HG03520 (cell line): Measurements from ENCODE around the gene LHFPL3.

ENCODE experiments used
- ATAC-seq: cut with Tn5 transposase; IDR thresholded peaks from one replicate; pipeline ENCODE4 v1.9.1; 2021; ENCODE audit warnings: mild to moderate bottlenecking, moderate library complexity; ENCODE audit not compliant: unreplicated experiment

Gene LHFPL3

GRCh38 chr7:104367926-104368325 is 39.5 kb downstream of the LHFPL3 start:
- no peak for ATAC-seq

GRCh38 chr7:104371216-104371979 is 43.0 kb downstream of the LHFPL3 start:
- ATAC-seq = no peak

GRCh38 chr7:104371980-104372357 is 43.6 kb downstream of the LHFPL3 start:
- ATAC-seq = no peak

GRCh38 chr7:104382616-104383015 is 54.2 kb downstream of the LHFPL3 start:
- no peak for ATAC-seq

- ATAC-seq = no peak
Observed at GRCh38 chr7:104386943-104387342, 58.5 kb downstream of the LHFPL3 start.

- no peak for ATAC-seq
Observed at GRCh38 chr7:104388222-104388621, 59.8 kb downstream of the LHFPL3 start.

- ATAC-seq = no peak
Observed at GRCh38 chr7:104395162-104395561, 66.8 kb downstream of the LHFPL3 start.

- no peak for ATAC-seq
Observed at GRCh38 chr7:104397442-104397841, 69.0 kb downstream of the LHFPL3 start.

- ATAC-seq = no peak
Observed at GRCh38 chr7:104408371-104408770, 80.0 kb downstream of the LHFPL3 start.

- ATAC-seq = no peak
Observed at GRCh38 chr7:104410742-104411141, 82.3 kb downstream of the LHFPL3 start.

- no peak for ATAC-seq
Observed at GRCh38 chr7:104412911-104413310, 84.5 kb downstream of the LHFPL3 start.

GRCh38 chr7:104414216-104414615 is 85.8 kb downstream of the LHFPL3 start:
- no peak for ATAC-seq

- ATAC-seq = no peak
Observed at GRCh38 chr7:104415700-104416099, 87.3 kb downstream of the LHFPL3 start.

GRCh38 chr7:104416866-104417393 is 88.5 kb downstream of the LHFPL3 start:
- ATAC-seq = no peak

GRCh38 chr7:104431930-104432329 is 103.5 kb downstream of the LHFPL3 start:
- ATAC-seq = no peak

- ATAC-seq = no peak
Observed at GRCh38 chr7:104434129-104434528, 105.7 kb downstream of the LHFPL3 start.

- ATAC-seq = no peak
Observed at GRCh38 chr7:104442481-104442880, 114.1 kb downstream of the LHFPL3 start.

GRCh38 chr7:104444017-104444416 is 115.6 kb downstream of the LHFPL3 start:
- no peak for ATAC-seq

- ATAC-seq = no peak
Observed at GRCh38 chr7:104445393-104445792, 117.0 kb downstream of the LHFPL3 start.

GRCh38 chr7:104450861-104451260 is 122.5 kb downstream of the LHFPL3 start:
- ATAC-seq = no peak

GRCh38 chr7:104453190-104453589 is 124.8 kb downstream of the LHFPL3 start:
- no peak for ATAC-seq

GRCh38 chr7:104458875-104459274 is 130.5 kb downstream of the LHFPL3 start:
- ATAC-seq = no peak
